Fibroblast of skin of back (primary cell): ENCODE measurements around the gene SERF2.
"Not testable (repeated sequence)": the region's sequence is repeated elsewhere in the genome, so short reads cannot be mapped to it uniquely, and the experiment has no call there.

Experiments used
- DNase-seq: peaks from one replicate; pipeline ENCODE4 v3.0.0-alpha.2; 2013

The SERF2 gene

DNA sequence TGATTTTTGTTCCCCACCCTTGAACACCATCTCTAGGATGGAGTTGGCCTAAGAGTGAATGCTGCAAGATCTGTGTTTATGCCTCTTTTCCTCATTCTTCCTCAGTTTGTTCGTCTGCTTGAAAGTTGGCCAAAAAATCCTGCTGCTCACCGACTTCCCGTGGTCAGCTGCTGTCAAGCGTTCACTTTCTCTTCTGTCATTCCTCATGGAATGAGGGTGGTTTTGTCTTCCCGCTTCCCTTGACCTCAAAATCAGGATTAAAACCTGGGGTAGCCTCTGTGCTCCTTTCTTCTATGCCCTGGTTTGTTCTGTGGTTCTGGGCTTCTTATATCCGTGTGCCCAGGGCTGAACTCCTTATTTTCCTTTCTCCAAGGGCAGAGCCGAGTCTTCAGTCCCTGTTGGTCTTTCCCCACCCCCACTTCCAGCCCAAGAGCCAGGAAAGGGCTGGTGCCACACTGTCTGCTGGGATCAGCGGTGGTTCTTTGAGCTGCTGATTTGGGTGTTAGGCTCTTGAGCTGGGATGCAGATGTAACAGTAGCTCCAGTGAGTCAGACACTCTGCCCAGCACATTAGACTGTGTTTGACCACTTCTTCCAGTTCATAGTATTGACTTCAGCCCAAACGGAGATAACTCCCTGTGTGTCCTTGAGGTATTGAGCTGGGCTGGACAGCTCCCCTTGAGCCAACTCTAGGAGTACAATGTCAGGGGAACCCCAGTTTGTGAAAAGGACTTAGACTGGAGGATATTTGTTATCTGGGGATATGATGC is 2.3 kb downstream of the SERF2 start:
- DNase-seq: peak; percentile 35

DNA sequence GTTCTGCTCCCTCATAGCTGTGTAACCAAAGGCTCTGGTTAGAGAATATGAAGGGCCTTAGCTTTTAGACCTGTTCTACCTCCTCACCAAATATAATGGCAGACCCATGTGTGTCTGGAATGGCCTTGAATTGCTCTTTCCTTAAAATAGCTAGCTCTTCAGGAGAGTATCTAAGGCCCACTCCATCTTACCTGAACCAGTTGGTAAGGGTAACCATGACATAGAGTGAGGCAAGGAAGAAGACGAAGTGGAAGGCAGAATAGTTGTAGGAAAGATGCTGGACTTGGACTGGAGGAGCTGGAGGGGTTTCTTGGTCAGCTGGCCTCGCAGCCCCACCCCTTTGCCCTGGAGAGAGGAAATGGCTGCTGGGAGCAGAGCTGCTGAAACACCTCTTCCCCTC is 3.1 kb downstream of the SERF2 start:
- DNase-seq: no peak

DNA sequence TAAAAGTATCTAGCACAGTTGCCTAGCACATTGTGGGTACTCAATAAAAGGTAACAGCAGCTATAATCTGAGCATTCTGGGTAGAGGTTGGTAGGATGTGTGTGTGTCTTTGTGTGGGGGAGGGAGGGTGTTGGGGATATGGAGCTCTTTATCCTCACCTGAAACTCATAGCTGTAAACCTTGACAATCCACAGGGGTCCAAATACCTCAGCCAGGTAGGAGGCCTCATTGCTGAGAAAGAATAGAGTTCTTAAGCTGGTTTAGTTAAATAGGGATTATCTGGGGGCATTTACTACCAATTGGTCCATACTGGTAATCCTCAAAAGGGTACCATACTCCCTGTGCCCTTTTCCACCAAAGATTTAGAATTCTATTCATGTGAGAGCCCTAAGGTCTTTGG is 3.9 kb downstream of the SERF2 start:
- no peak for DNase-seq

DNA sequence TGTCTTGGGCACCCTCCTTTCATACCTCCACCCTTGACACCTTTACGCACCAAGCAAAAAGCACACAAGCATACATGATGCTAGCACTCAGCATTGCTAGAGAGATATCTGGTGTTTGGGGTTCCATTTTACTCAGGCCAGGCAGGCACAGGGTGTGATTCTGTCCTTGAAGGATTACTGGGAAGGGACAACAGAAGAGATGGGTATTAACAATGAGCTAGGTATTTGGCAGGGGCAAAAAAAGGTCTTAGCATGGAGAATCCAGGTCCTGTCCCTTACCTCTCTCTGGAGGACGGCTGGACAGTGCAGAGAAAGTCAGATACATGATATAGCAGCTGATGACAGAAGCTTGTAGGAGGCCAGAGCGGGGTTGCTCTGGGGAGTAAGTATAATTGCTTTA is 4.4 kb downstream of the SERF2 start:
- no peak for DNase-seq

DNA sequence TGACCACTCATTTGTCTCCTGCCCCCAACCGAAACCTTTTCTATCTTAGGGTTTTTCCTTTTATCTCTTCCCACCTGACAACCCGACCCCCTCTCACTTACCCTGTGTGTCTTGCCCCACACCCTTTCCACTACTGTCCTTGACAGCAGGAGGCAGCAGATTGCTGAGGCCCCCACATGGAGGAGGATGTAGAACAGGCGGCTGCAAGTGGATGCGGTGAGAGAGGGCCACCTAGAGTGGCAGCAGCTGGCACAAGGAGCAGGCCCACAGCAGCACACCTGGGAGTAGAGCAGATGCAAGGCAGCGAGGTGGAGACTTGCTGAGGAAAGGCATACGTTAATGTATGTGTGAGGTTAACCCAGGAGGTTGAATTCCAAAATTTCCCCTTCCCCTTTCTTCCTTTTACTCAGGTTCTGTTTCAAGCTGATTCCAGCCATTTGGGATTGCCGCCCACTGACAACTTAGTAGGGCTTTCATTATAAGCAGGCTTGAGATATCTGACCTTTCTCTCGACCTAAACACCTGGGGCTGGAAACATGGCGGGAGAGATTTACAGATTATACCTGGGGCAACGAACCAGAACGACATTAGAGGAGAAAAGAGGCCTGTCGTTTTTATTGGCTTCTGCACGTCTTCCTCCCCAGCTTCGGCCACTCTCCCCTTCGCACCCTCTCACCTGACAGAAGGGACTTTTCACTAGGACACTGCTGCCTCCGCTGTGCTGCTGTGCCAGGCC is 7.3 kb downstream of the SERF2 start:
- no peak for DNase-seq

DNA sequence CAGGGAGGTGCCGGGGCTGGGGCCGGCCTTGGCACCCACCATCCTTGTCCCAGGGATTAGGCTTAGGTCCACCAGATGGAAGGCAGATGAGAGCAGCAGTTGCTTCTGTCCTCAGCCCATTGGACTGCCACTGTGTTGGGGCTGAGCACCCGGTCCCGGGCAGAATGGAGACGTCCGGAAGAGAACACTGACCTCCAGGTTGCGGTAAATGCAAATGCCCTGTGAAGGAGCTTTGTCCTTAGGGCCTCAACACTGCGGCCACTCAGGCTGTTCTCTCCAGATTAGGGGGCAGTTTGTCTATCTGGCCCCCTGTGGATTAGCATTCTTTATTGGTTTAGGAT is 7.8 kb downstream of the SERF2 start, which contains the start of gene SERINC4:
SERINC4 (minus strand) TSS at position 276 of the 341 bp plus-strand sequence; CDS start at position 42, 234 bp downstream.
- DNase-seq: no peak

DNA sequence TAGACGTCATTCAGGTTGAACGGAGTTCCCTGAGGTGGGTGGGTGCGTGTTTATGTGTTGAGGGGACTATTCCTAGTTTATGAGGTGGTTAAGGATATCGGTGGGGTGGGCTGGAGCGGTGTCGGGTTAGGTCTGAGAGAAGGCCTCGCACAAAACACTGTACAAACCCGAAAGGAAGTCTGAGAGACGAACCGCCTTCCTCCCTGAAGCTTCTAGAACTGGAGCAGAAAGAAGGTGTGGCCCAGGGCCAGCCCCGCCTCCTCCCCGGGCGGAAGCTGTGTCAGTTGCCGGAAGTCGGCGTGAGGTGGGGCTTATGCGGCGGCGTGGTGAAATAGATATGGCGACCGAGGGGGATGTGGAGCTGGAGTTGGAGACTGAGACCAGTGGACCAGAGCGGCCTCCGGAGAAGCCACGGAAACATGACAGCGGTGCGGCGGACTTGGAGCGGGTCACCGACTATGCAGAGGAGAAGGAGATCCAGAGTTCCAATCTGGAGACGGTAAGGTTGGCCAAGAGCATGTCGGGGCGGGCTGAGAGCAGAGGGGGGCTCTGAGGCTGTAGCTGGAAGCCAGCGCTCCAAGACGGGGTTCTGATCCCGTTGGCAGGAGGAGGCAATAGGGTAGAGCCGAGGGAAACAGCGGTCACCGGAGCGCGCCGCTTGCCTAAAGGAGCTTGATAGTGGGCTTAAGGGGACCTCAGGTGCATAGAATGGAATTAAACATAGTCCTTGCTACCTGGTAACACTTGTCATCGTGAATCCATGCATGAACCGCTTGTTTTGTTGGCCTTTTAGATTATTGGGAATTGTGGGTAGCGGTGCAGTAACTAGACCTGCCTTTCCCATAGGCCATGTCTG is 8.4 kb downstream of the SERF2 start, which contains the start of gene HYPK:
HYPK (plus strand) TSS at position 314 of the 856 bp plus-strand sequence; CDS start at position 338, 24 bp downstream.
- peak; percentile 87 for DNase-seq

DNA sequence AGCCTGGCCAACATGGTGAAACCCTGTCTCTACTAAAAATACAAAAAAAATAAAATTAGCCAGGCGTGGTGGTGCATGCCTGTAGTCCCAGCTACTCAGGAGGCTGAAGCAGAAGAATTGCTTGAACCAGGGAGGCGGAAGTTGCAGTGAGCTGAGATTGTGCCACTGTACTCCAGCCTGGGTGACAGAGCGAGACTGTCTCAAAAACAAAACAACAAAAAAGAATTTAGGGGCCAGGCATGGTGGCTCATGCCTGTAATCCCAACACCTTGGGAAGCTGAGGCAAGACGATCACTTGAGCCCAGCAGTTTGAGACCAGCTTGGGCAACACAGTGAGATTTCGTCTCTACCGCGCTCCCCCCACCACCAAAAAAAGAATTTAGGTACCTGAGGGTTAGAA is 10.6 kb downstream of the SERF2 start:
- not testable (repeated sequence) for DNase-seq

DNA sequence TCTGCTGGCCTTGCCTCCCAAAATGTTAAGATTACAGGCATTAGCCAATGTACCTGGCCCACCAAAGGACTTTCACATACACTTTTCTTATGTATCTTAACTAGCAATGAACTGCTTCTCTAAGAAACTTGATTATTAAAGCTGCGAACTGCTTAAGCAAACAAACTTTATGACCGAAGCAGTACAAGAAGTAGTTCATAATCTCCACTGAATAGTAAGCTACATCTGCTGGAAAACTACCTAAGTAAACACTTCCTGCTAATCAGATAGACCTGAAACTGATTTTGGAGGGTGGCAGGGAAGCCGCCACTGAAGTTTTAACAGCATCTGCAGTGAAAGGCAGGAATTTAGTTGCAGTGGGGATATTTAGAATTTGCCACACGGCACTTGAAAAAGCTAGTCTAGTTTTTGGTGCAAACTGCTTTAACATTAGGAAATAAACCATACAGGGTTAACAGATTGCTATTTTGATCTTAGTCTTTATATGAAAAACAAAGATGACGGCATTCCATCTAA is 16.4 kb downstream of the SERF2 start:
- DNase-seq: no peak

DNA sequence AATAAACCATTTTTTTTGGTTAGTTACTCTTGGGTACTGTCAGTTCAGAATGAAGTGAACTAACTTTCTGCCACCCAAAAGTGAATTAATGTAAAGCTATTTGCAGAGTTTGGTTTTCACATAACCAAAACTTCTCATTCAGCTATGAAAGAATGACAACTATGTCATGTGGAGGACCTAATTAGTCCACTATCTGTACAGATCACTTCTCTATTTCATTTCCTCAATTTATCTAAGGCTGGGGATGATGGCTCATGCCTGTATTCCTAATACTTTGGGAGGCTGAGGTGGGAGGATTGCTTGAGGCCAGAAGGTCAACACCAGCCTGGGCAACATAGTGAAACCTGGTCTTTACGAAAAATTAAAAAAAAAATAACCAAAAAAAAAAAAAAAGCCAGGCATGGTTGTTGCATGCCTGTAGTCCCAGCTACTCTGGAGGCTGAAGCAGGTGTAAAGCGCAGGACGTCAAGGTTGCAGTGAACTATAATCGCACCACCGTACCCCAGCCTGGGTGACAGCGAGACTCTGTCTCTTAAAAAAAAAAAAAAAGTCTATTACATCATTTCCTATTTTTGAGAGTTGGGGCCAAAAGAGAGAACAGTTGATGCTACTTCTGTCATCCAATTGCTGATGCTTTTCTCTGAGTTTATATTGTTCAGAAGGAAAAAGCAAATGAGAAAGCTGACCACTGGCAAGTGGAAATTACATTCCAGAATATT is 17.0 kb downstream of the SERF2 start:
- DNase-seq: no peak

DNA sequence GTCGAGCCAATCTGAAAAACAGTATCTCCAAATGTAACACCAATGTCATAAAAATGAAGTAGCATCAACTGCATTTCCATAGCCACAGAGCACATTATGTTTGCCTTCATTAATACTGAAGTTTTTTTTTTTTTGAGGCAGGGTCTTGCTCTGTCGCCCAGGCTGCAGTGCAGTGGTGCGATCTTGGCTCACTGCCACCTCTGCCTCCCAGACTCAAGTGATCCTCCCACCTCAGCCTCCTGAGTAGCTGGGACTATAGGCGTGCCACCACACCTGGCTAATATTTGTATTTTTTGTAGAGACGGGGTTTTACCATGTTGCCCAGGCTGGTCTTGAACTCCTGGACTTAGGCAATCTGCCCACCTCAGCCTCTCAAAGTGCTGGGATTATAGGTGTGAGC is 22.9 kb downstream of the SERF2 start:
- DNase-seq: not testable (repeated sequence)

DNA sequence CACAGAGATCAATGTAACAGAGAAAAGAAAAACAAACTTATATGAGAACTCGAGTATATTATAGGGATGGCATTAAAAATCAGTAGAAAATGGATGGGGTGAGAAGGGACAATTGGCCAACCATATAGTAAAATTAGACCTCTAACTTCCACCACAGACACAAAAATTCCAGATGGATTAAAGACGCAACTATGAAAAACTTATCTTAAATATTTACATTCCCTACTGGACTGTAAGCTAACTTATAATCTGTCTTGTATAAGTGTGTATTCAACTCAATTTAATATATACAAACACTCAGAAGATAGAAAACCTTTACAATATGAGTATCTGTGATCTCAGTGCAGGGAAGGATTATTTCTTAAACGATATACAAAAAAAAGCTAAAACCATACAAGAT is 29.4 kb downstream of the SERF2 start:
- DNase-seq: no peak

DNA sequence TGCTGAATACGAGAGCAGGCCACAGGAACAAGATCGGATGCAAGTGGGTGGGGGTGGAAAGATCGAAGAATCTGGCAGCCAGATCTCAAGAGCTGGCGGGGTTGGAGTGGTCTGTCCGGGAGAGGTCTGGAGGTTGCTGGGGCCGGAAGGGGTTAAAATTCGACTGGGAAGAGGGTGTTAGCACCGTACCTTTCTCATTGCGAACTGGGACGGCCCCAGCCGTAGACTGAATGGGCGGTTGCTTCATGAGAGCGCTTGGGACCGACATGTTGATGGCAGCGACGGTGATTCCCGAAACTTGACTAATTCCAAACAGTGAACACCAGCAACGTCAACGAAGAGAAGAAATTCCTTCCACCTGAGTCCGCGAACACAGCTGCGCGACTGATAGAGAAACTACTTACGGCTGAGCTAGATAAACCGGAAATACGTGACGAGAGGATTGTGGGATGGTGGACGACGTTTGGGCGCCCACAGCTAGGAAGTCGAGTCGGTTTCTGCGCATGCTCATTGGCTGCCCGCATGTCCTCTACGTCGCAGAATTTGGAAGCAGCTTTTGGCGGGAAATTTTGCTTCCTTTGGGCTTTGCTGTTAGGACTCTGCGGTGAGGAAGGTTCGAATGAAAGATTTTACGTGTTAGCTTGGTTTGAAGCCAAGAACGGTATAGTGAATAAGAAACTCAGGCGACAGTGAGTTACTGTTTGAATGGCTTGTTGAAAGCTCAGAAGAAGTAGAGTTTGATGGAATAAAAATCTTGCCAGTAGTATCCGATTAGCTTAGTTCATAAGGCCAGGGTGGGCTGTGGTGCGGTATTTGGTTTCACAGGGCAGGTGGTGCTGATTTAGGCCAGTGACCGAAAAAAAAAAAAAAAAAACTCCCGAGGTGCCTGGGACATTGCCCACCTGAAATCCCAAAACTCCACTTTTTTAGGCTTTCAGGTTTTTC is 32.5 kb downstream of the SERF2 start, which contains the start of gene MFAP1:
MFAP1 (minus strand) TSS at position 389 of the 945 bp plus-strand sequence; CDS start at position 268, 121 bp downstream.
- DNase-seq: peak; percentile 97

DNA sequence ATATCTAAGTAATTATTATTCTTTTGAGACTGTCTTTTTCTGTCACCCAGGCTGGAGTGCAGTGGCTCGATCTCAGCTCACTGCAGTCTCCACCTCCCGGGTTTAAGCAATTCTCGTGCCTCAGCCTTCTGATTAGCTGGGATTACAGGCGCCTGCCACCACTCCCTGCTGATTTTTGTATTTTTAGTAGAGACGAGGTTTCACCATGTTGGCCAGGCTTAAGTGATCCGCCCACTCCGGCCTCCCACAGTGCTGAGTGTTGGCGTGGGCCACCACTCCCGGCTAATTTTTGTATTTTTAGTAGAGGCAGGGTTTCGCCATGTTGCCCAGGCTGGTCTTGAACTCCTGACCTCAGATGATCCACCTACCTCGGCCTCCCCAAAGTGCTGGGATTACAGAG is 33.2 kb downstream of the SERF2 start:
- not testable (repeated sequence) for DNase-seq

DNA sequence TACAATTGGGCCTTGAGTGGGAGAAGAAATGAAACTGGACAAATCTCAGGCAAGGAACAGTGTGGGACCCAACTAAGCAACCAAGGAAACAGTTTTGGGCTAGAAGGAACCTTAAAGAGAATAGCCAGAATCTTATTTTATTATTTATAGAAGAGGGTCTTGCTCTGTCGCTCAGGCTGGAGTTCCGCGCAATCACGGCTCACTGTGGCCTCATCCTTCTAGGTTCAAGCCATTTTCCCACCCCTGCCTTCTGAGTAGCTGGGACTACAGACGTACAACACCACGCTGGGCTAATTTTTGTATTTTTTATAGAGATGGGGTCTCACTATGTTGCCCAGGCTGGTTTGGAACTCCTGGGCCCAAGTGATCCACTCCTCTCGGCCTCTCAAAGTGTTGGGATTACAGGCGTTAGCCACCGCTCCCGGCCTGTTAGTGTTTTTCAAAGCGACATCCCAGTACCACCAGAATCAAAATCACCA is 33.9 kb downstream of the SERF2 start:
- DNase-seq: no peak

DNA sequence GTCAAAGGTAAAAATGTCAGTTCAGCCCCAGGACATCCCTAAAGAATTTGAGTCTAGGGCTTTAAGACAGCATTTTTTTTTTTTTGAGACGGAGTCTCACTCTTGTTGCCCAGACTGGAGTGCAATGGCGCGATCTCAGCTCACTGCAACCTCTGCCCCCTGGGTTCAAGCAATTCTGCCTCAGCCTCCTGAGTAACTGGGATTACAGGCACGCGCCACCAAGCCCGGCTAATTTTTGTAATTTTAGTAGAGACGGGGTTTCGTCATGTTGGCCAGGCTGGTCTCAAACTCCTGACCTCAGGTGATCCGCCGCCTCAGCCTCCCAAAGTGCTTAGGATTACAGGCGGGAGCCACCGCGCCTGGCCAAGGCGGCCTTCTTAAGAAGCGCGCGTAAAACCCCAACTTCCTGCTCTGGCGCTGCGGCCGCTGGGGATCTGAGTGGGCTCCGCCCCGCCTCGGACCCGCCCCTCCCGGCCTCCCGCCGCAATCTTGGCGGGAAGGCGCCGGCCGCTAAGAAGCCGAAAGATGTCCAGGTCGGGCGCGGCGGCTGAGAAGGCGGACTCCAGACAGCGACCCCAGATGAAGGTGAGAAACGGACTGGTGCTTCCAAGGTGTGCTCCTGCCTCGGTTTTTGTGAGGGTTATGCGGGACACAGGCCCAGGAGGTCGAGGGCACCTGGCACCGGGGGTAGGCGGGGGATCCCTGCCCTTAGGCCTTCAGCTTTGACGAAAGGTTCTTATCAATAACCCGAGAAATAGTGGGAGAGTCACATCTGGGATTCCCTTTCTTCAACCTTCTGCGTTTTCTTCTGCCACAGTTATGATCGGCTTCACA is 34.6 kb downstream of the SERF2 start, which contains the start of gene WDR76:
WDR76 (plus strand) TSS at position 495 of the 834 bp plus-strand sequence; CDS start at position 526, 31 bp downstream.
- peak; percentile 84 for DNase-seq

DNA sequence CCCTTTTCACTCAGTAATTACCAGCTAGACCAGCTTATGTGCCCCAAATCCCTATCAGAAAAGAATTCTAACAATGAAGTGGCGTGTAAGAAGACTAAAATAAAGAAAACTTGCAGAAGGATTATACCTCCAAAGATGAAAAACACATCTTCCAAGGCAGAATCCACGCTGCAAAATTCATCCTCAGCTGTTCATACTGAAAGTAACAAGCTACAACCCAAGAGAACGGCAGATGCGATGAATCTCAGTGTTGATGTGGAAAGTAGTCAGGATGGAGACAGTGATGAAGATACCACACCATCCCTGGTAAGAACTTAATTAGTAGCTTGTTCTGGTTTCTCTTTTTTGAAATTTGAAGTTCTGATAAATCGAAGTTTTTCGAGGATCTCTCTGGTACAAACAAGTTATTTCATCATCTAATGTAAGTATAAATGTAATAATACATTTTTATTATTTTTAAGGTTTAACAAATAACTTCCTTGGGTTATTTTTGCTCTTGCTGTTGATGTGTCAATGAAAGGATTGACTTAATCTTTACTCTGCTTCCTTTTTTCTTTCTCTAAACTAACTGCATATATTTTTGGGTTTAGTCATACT is 36.0 kb downstream of the SERF2 start:
- peak; percentile 11 for DNase-seq

DNA sequence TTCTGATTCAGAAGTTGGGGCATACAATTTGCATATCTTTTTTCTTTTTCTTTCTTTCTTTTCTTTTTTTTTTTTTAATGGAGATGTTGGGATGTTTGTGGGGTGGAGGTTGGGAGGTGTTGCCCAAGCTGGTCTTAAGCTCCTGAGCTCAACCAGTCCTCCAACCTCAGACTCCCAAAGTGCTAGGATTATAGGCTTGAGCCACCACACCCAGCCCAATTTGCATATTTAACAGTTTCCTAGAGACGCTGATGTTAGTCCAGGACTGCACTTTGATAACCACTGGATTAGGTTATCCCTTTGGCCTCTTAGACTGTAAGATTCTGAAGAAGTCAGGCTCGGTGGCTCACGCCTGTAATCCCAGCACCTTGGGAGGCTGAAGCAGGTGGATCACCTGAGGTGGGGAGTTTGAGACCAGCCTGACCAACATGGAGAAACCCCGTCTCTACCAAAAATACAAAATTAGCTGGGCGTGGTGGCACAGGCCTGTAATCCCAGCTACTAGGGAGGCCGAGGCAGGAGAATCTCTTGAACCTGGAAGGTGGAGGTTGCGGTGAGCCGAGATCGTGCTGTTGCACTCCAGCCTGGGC is 37.9 kb downstream of the SERF2 start:
- not testable (repeated sequence) for DNase-seq
